H1 (cell line): ENCODE results near the gene GOLGA3. TPM values are rescaled to one million over a fixed set of nuclear protein-coding genes. Genes with fewer than 3 reads are reported as not detected.

Source experiments
- CTCF ChIA-PET: fragments of 300-600 bp; sonication (Branson Sonifier 250); formaldehyde crosslinking; loops from one replicate; lab custom pipeline; 2021; ENCODE audit not compliant: partially characterized antibody; lab: Charles Lee
- POLR2A ChIA-PET: fragments of 300-600 bp; sonication (Branson Sonifier 250); formaldehyde crosslinking; loops from one replicate; lab custom pipeline; 2021; ENCODE audit warnings: inconsistent platforms; ENCODE audit not compliant: partially characterized antibody; lab: Charles Lee
- DNase-seq, 2 experiments: peaks; one replicate each; pipeline versions ENCODE4 v3.0.0 to v3.0.0-alpha.2; 2010 to 2022; ENCODE audit warnings: low spot score in 2 of 2, low read depth in 1 of 2, mixed read lengths in 1 of 2
- FAIRE-seq: peaks from 2 replicates; lab custom pipeline; 2011; peaks lifted over from hg19 to GRCh38; lab: Jason Lieb, UNC
- H2AFZ ChIP-seq: 2 replicates; pipeline ENCODE4 v1.8.1; 2012; ENCODE audit warnings: low read length, inconsistent platforms
- H2AK5ac ChIP-seq: 2 replicates; pipeline ENCODE4 v1.6.1; 2013; ENCODE audit warnings: low read depth, low read length
- H2BK120ac ChIP-seq: replicated peaks from 2 replicates; pipeline ENCODE3; 2013; ENCODE audit warnings: low read depth, low read length, inconsistent platforms
- H2BK12ac ChIP-seq: 2 replicates; pipeline ENCODE4 v1.6.1; 2013; ENCODE audit warnings: low read depth, low read length
- H2BK15ac ChIP-seq: 2 replicates; pipeline ENCODE4 v1.6.1; 2013; ENCODE audit warnings: low read length
- H2BK20ac ChIP-seq: 2 replicates; pipeline ENCODE4 v1.6.1; 2013; ENCODE audit warnings: low read length
- H2BK5ac ChIP-seq: 2 replicates; pipeline ENCODE4 v1.6.1; 2013; ENCODE audit warnings: low read depth, low read length
- H3K14ac ChIP-seq: 2 replicates; pipeline ENCODE4 v1.6.1; 2013; ENCODE audit warnings: inconsistent platforms; ENCODE audit not compliant: insufficient read length
- H3K18ac ChIP-seq: 2 replicates; pipeline ENCODE4 v1.6.1; 2013; ENCODE audit warnings: low read length; ENCODE audit errors: extremely low read depth
- H3K23ac ChIP-seq: 2 replicates; pipeline ENCODE4 v1.6.1; 2013; ENCODE audit warnings: inconsistent platforms; ENCODE audit not compliant: insufficient read length
- H3K23me2 ChIP-seq: 2 replicates; pipeline ENCODE4 v1.6.1; 2013; ENCODE audit warnings: low read depth, low read length
- H3K27ac ChIP-seq: 2 replicates; pipeline ENCODE4 v1.6.1; 2011; ENCODE audit warnings: low read depth, low read length, inconsistent platforms
- H3K27me3 ChIP-seq, 4 experiments: replicated peaks in 1 of 4; 1 replicate in 1 of 4; 2 replicates in 3 of 4; pipeline versions ENCODE4 v1.6.1 to v1.8.1; 2011 to 2013; ENCODE audit warnings: low read length in 3 of 4, mild to moderate bottlenecking in 3 of 4, inconsistent platforms in 2 of 4, mixed read lengths in 2 of 4, moderate library complexity in 1 of 4; ENCODE audit not compliant: control insufficient read depth in 3 of 4, insufficient read depth in 3 of 4; ENCODE audit errors: extremely low read depth in 1 of 4
- H3K36me3 ChIP-seq, 4 experiments: 2 replicates each; pipeline versions ENCODE4 v1.6.1 to v1.8.1; 2011 to 2013; ENCODE audit warnings: mild to moderate bottlenecking in 4 of 4, low read length in 3 of 4, moderate library complexity in 2 of 4, control low read depth in 1 of 4, inconsistent platforms in 1 of 4; ENCODE audit not compliant: insufficient read depth in 4 of 4, control insufficient read depth in 2 of 4
- H3K4ac ChIP-seq: replicated peaks from 2 replicates; pipeline ENCODE3; 2013; ENCODE audit warnings: low read length, low read depth, mixed read lengths, inconsistent platforms; ENCODE audit not compliant: insufficient read length
- H3K4me1 ChIP-seq, 4 experiments: replicated peaks in 1 of 4; 1 replicate in 1 of 4; 2 replicates in 3 of 4; pipeline versions ENCODE4 v1.6.1 to v1.8.1; 2011 to 2013; ENCODE audit warnings: low read length in 3 of 4, inconsistent platforms in 2 of 4, mixed read lengths in 1 of 4; ENCODE audit not compliant: insufficient read depth in 4 of 4, control insufficient read depth in 3 of 4
- H3K4me2 ChIP-seq, 2 experiments: 2 replicates each; pipeline versions ENCODE4 v1.6.1 to v1.8.1; 2011 to 2013; ENCODE audit warnings: low read depth in 2 of 2, low read length in 2 of 2, control low read depth in 1 of 2, inconsistent platforms in 1 of 2, mild to moderate bottlenecking in 1 of 2; ENCODE audit not compliant: insufficient read depth in 1 of 2
- H3K4me3 ChIP-seq, 4 experiments: fragments of 200-600, 300-600 bp in 1 of 4; sonication (generic), shearing (Covaris generic), sonication (Bioruptor Twin) in 1 of 4; 2 replicates each; pipeline versions ENCODE4 v1.5.1 to v1.8.1; 2011 to 2016; ENCODE audit warnings: low read length in 4 of 4, low read depth in 3 of 4, control low read depth in 2 of 4, inconsistent platforms in 2 of 4, mild to moderate bottlenecking in 2 of 4, mixed read lengths in 1 of 4, moderate library complexity in 1 of 4; ENCODE audit not compliant: insufficient read depth in 2 of 4; ENCODE audit errors: extremely low read depth in 1 of 4
- H3K56ac ChIP-seq: replicated peaks from 2 replicates; pipeline ENCODE3; 2013; ENCODE audit warnings: low read depth, mild to moderate bottlenecking, mixed read lengths, low read length, inconsistent platforms; ENCODE audit not compliant: insufficient read length
- H3K79me1 ChIP-seq: 2 replicates; pipeline ENCODE4 v1.6.1; 2013; ENCODE audit warnings: low read depth, low read length, control low read depth
- H3K79me2 ChIP-seq, 2 experiments: 2 replicates each; pipeline versions ENCODE4 v1.6.1 to v1.8.1; 2012 to 2013; ENCODE audit warnings: low read length in 2 of 2, mild to moderate bottlenecking in 2 of 2, inconsistent platforms in 1 of 2; ENCODE audit not compliant: insufficient read depth in 2 of 2, control insufficient read depth in 1 of 2
- H3K9ac ChIP-seq, 4 experiments: replicated peaks in 1 of 4; 1 replicate in 1 of 4; 2 replicates in 3 of 4; pipeline versions ENCODE4 v1.6.1 to v1.8.1; 2011 to 2013; ENCODE audit warnings: low read depth in 3 of 4, low read length in 3 of 4, control low read depth in 2 of 4, mild to moderate bottlenecking in 2 of 4, moderate library complexity in 2 of 4, inconsistent platforms in 1 of 4; ENCODE audit errors: extremely low read depth in 1 of 4
- H3K9me3 ChIP-seq, 2 experiments: 2 replicates each; pipeline versions ENCODE4 v1.6.1 to v1.8.1; 2012 to 2013; ENCODE audit warnings: mild to moderate bottlenecking in 2 of 2, moderate library complexity in 2 of 2, control low read depth in 1 of 2, inconsistent platforms in 1 of 2, low read depth in 1 of 2, low read length in 1 of 2, mixed read lengths in 1 of 2; ENCODE audit not compliant: insufficient read depth in 2 of 2
- H4K20me1 ChIP-seq, 2 experiments: replicated peaks in 1 of 2; 2 replicates each; pipeline versions ENCODE3 to v1.8.1; 2011 to 2013; ENCODE audit warnings: inconsistent platforms in 2 of 2, low read length in 2 of 2, mild to moderate bottlenecking in 1 of 2; ENCODE audit not compliant: insufficient read depth in 2 of 2, control insufficient read depth in 1 of 2
- H4K5ac ChIP-seq: 2 replicates; pipeline ENCODE4 v1.6.1; 2013; ENCODE audit warnings: low read length, low read depth, mixed read lengths, inconsistent platforms; ENCODE audit not compliant: insufficient read length
- H4K8ac ChIP-seq: 2 replicates; pipeline ENCODE4 v1.8.0; 2013; ENCODE audit warnings: mild to moderate bottlenecking, moderate library complexity, low read length, inconsistent platforms; ENCODE audit not compliant: insufficient read depth; ENCODE audit errors: extremely low read depth
- H4K91ac ChIP-seq: replicated peaks from 2 replicates; pipeline ENCODE3; 2013; ENCODE audit warnings: low read length, mixed read lengths, inconsistent platforms; ENCODE audit not compliant: insufficient read length
- RAD21 ChIP-seq, 2 experiments: IDR thresholded peaks in 1 of 2; conservative IDR thresholded peaks in 1 of 2; 2 replicates each; pipeline ENCODE4 v1.6.1; 2011; ENCODE audit warnings: low read depth in 2 of 2, low read length in 2 of 2, improper control_type of control experiment in 1 of 2, inconsistent platforms in 1 of 2, mild to moderate bottlenecking in 1 of 2, moderate library complexity in 1 of 2
- RNF2 ChIP-seq: fragments of 200-900, 300-1000 bp; sonication (generic); IDR thresholded peaks from 2 replicates; pipeline ENCODE4 v1.7.1; 2016; ENCODE audit warnings: borderline replicate concordance, low read depth, mild to moderate bottlenecking, antibody characterized with exemption, low read length; ENCODE audit not compliant: poor library complexity, severe bottlenecking; ENCODE audit errors: missing control alignments
- WGBS, 2 experiments: shearing (Covaris generic) in 1 of 2; methylation state at CpG; one replicate each; pipeline versions ENCODE4 v1.1.6 to v1.1.7; 2013 to 2015; ENCODE audit warnings: low lambda C conversion rate in 2 of 2, mixed read lengths in 2 of 2, inconsistent platforms in 1 of 2, low coverage in 1 of 2, missing lambda C conversion rate in 1 of 2; ENCODE audit not compliant: insufficient replicate concordance in 2 of 2, insufficient coverage in 1 of 2, insufficient read length in 1 of 2; ENCODE audit errors: extremely low coverage in 1 of 2, missing lambda C conversion rate in 1 of 2; 5-methylcytosine and 5-hydroxymethylcytosine counted together
- polyA plus RNA-seq, 7 experiments: library from polyadenylated mRNA; depleted of rRNA in 3 of 7; stranded (reverse) in 5 of 7; unstranded in 2 of 7; fragments of >200 nt in 5 of 7; fragments of 200-250 nt in 2 of 7; gene quantifications; 1 replicate in 5 of 7; 2 replicates in 1 of 7; 4 replicates in 1 of 7; pipeline versions ENCODE4 v1.2.1 to v1.2.3, GENCODE V29; 2011 to 2013; ENCODE audit warnings: missing spikeins in 2 of 7, mixed read lengths in 2 of 7
- total RNA-seq: library from RNA; stranded (reverse); fragmentation: NEBNext Ultra II Directional; extraction: Animal tissue kit (Norgen Biotek cat#: 25700); gene quantifications from 2 replicates; pipeline ENCODE4 v1.2.1, GENCODE V29; 2021

GOLGA3 gene
- total and polyA plus RNA-seq, 2 of the 8 experiments (the other 6 are each of a cell fraction or from before 2014, with no cell fraction given) = 6.4 to 33.1 TPM

DNA sequence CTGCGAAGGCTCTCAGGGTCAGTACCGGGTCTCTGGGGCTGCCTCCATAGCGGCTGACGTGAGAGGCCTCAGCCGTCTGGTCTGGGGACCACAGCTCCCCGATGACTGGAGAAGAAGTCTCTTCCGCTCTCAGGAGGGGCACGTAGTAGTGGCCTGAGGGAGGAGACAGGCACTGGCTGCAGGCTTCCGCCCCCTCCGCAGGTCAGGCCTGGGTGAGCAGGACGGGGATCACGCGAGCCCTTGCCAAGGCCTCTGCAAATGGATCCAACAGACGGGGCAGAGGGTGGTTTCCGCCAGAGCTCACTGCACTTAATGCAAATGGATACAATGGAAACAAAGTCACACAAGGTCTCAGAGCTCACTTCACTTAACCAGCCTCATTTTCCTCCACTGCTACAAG lies 91.8 kb downstream of the GOLGA3 start:
- no peak overlapping the region for H2BK15ac ChIP-seq
- no peak for DNase-seq
- POLR2A ChIA-PET = interaction anchor here (1.1 to 2.4 kb wide), 5 partner anchors 10 to 24 kb away, joined by 3 to 8 read pairs (median 3); partner anchors contain the start of gene ANKLE2
- H4K5ac ChIP-seq = no peak overlapping the region
- H4K8ac ChIP-seq = no peak overlapping the region
- CTCF ChIA-PET = interaction anchor here (0.8 to 1.1 kb wide), 2 partner anchors 31 to 98 kb away, joined by 3 to 4 read pairs; no protein-coding TSS in a partner anchor
- H2BK20ac ChIP-seq = no peak overlapping the region
- no peak overlapping the region for H2BK120ac ChIP-seq
- H2BK12ac ChIP-seq = no peak overlapping the region; the same call in 1 of the 2 replicates
- no peak overlapping the region for H3K23ac ChIP-seq
- H2AFZ ChIP-seq = no peak overlapping the region
- no peak overlapping the region for H3K9ac ChIP-seq
- H3K79me2 ChIP-seq = no peaks in the 10 kb centered on the region
- H4K20me1 ChIP-seq = peaks cover 9 to 15% of the 10 kb centered on the region in 2 experiments
- H3K23me2 ChIP-seq = no peaks in the 10 kb centered on the region
- no peak overlapping the region for H3K27ac ChIP-seq
- no peak overlapping the region for H2AK5ac ChIP-seq
- H3K27me3 ChIP-seq = no peaks in the 10 kb centered on the region
- no peak overlapping the region for H3K14ac ChIP-seq
- no peak overlapping the region for H3K4me3 ChIP-seq
- H3K9me3 ChIP-seq = no peaks in the 10 kb centered on the region
- H3K4me1 ChIP-seq = no peaks in the 10 kb centered on the region
- 92% methylated on average over 13 of the region's 15 CpGs; no CpG with 5 or more reads in 1 of the 2 experiments for WGBS, 2 experiments
- no peak overlapping the region for H4K91ac ChIP-seq
- no peak overlapping the region for H3K18ac ChIP-seq
- H3K79me1 ChIP-seq = no peaks in the 10 kb centered on the region
- no peak overlapping the region for H3K56ac ChIP-seq
- no peak overlapping the region for H3K4me2 ChIP-seq
- FAIRE-seq = no peak
- no peak overlapping the region for H2BK5ac ChIP-seq
- H3K36me3 ChIP-seq = peaks cover 55 to 88% (median 82%) of the 10 kb centered on the region in 4 experiments
- no peak overlapping the region for H3K4ac ChIP-seq
- TF ChIP-seq RNF2 = no peak
- TF ChIP-seq RAD21 (IDR thresholded peaks at IDR 0.05 in 1 of 2, conservative IDR thresholded peaks at IDR 0.05 in 1 of 2; ENCODE audit: low read depth in 2 of 2, low read length in 2 of 2) = no peak
